HepG2 (cell line): Measurements from ENCODE around the gene C11orf16. TPM values are rescaled to one million over a fixed set of nuclear protein-coding genes. Genes with fewer than 3 reads are reported as not detected.
A peak's percentile ranks its signal among the peaks of the same experiment; 100 is the strongest.

Experiments used
- ATAC-seq: fragments of 200-7000 bp; cut with Tn5 transposase; 3 replicates; pipeline ENCODE4 v1.9.1; 2020; ENCODE audit warnings: mild to moderate bottlenecking, moderate library complexity
- BruUV-seq: library from RNA; stranded (reverse); fragments of 400-500 nt; replicated peaks from 2 replicates; lab custom pipeline; 2021; lab: Mats Ljungman, UMichigan
- CTCF ChIA-PET: fragments of 300-600 bp; formaldehyde crosslinking; extraction: SDS; loops from one replicate; lab custom pipeline; 2021; ENCODE audit warnings: low total read pairs, inconsistent platforms, low intra/inter-chr PET ratio; lab: Yijun Ruan, JAX
- POLR2A ChIA-PET: fragments of 350-600 bp; sonication (Branson Sonifier 250); formaldehyde crosslinking; loops from one replicate; lab custom pipeline; 2020; ENCODE audit warnings: antibody characterized with exemption, inconsistent platforms; lab: Yijun Ruan, JAX
- DNase-seq: peaks from one replicate; pipeline ENCODE4 v3.0.0-alpha.2; 2015; ENCODE audit warnings: low spot score
- FAIRE-seq: peaks from 3 replicates; lab custom pipeline; 2011; peaks lifted over from hg19 to GRCh38; lab: Jason Lieb, UNC
- H2AFZ ChIP-seq: one replicate; pipeline ENCODE4 v1.6.1; 2011; ENCODE audit warnings: low read length, inconsistent platforms
- H3K27ac ChIP-seq: fragments of 300-600 bp; 3 replicates; pipeline ENCODE4 v1.8.0; 2011; ENCODE audit warnings: mixed run types, mild to moderate bottlenecking, mixed read lengths, low read length, inconsistent platforms; ENCODE audit not compliant: insufficient read depth; ENCODE audit errors: extremely low read length
- H3K27me3 ChIP-seq, 2 experiments: fragments of 200-600 bp in 1 of 2; 2 replicates in 1 of 2; 3 replicates in 1 of 2; pipeline versions ENCODE4 v1.6.0 to v1.8.0; 2011; ENCODE audit warnings: low read length in 2 of 2, mild to moderate bottlenecking in 2 of 2, moderate library complexity in 2 of 2, inconsistent platforms in 1 of 2; ENCODE audit not compliant: insufficient read depth in 2 of 2, control insufficient read depth in 1 of 2
- H3K36me3 ChIP-seq, 2 experiments: fragments of 200-600 bp in 1 of 2; replicated peaks in 1 of 2; 2 replicates in 1 of 2; 3 replicates in 1 of 2; pipeline versions ENCODE4 v1.5.1 to v1.8.0; 2011; ENCODE audit warnings: low read length in 2 of 2, inconsistent platforms in 1 of 2; ENCODE audit not compliant: insufficient read depth in 2 of 2, control insufficient read depth in 1 of 2
- H3K4me1 ChIP-seq: 2 replicates; pipeline ENCODE4 v1.5.1; 2012; ENCODE audit warnings: low read length, inconsistent platforms; ENCODE audit not compliant: insufficient read depth
- H3K4me2 ChIP-seq: 2 replicates; pipeline ENCODE4 v1.6.0; 2011; ENCODE audit warnings: low read depth, low read length, inconsistent platforms
- H3K4me3 ChIP-seq, 3 experiments: fragments of 200-600 bp in 1 of 3; sonication (generic), shearing (Covaris generic) in 1 of 3; replicated peaks in 1 of 3; 2 replicates each; pipeline ENCODE4 v1.5.1; 2011 to 2016; ENCODE audit warnings: low read length in 3 of 3, inconsistent platforms in 2 of 3, low read depth in 2 of 3, mild to moderate bottlenecking in 2 of 3, control low read depth in 1 of 3, mixed read lengths in 1 of 3; ENCODE audit not compliant: insufficient read depth in 1 of 3
- H3K79me2 ChIP-seq: one replicate; pipeline ENCODE4 v1.6.1; 2011; ENCODE audit warnings: low read length, inconsistent platforms; ENCODE audit not compliant: insufficient read depth
- H3K9ac ChIP-seq: 2 replicates; pipeline ENCODE4 v1.6.0; 2011; ENCODE audit warnings: mild to moderate bottlenecking, low read depth, low read length, inconsistent platforms; ENCODE audit not compliant: insufficient read depth
- H3K9me3 ChIP-seq: 2 replicates; pipeline ENCODE4 v1.5.1; 2012; ENCODE audit warnings: mild to moderate bottlenecking, low read length
- H4K20me1 ChIP-seq: 2 replicates; pipeline ENCODE4 v1.6.0; 2011; ENCODE audit warnings: inconsistent platforms, mild to moderate bottlenecking, low read length, moderate library complexity; ENCODE audit not compliant: insufficient read depth
- BRD4 ChIP-seq: sonication (generic); formaldehyde crosslinking; IDR thresholded peaks from 2 replicates; pipeline ENCODE4 v1.4.0; 2020; ENCODE audit warnings: missing genetic modification reagents
- FOXJ3 ChIP-seq: sonication (generic); formaldehyde crosslinking; IDR thresholded peaks from 2 replicates; pipeline ENCODE4 v1.4.0; 2020; ENCODE audit warnings: missing genetic modification reagents, mild to moderate bottlenecking, borderline replicate concordance
- FOXO1 ChIP-seq: sonication (generic); formaldehyde crosslinking; IDR thresholded peaks from 2 replicates; pipeline ENCODE4 v1.4.0; 2020; ENCODE audit warnings: missing genetic modification reagents
- KAT2B ChIP-seq: fragments of 150-350 bp; IDR thresholded peaks from 2 replicates; pipeline ENCODE4 v1.6.1; 2014; ENCODE audit warnings: low read depth, low read length, borderline replicate concordance
- MED1 ChIP-seq: sonication (generic); formaldehyde crosslinking; IDR thresholded peaks from 2 replicates; pipeline ENCODE4 v1.4.0; 2020; ENCODE audit warnings: missing genetic modification reagents
- REL ChIP-seq: sonication (generic); formaldehyde crosslinking; conservative IDR thresholded peaks from 2 replicates; pipeline ENCODE4 v1.8.0; 2022; ENCODE audit warnings: mild to moderate bottlenecking, missing genetic modification reagents, moderate library complexity
- YY1 ChIP-seq: IDR thresholded peaks from 2 replicates; pipeline ENCODE4 v1.6.1; 2011; ENCODE audit warnings: low read length, low read depth, moderate library complexity, mild to moderate bottlenecking; ENCODE audit not compliant: insufficient read depth, insufficient replicate concordance
- ZBTB42 ChIP-seq: sonication (generic); formaldehyde crosslinking; IDR thresholded peaks from 2 replicates; pipeline ENCODE4 v1.5.0; 2020; ENCODE audit warnings: mild to moderate bottlenecking, missing genetic modification reagents
- ZBTB7B ChIP-seq: sonication (generic); formaldehyde crosslinking; IDR thresholded peaks from 2 replicates; pipeline ENCODE4 v1.4.0; 2020; ENCODE audit warnings: missing genetic modification reagents
- ZNF10 ChIP-seq: sonication (generic); formaldehyde crosslinking; IDR thresholded peaks from 2 replicates; pipeline ENCODE4 v1.4.0; 2020; ENCODE audit warnings: mild to moderate bottlenecking, low read depth, missing genetic modification reagents, borderline replicate concordance
- ZNF274 ChIP-seq: sonication (generic); formaldehyde crosslinking; IDR thresholded peaks from 2 replicates; pipeline ENCODE4 v1.5.1; 2020; ENCODE audit warnings: mild to moderate bottlenecking, missing genetic modification reagents
- ZNF563 ChIP-seq: sonication (generic); formaldehyde crosslinking; IDR thresholded peaks from 2 replicates; pipeline ENCODE4 v1.8.0; 2022; ENCODE audit warnings: mild to moderate bottlenecking, moderate library complexity, missing genetic modification reagents
- ZNF678 ChIP-seq: sonication (generic); formaldehyde crosslinking; IDR thresholded peaks from 2 replicates; pipeline ENCODE4 v1.4.0; 2020; ENCODE audit warnings: mild to moderate bottlenecking, missing genetic modification reagents
- ZNF749 ChIP-seq: sonication (generic); formaldehyde crosslinking; IDR thresholded peaks from 2 replicates; pipeline ENCODE4 v1.8.0; 2022; ENCODE audit warnings: mild to moderate bottlenecking, missing genetic modification reagents, moderate library complexity, borderline replicate concordance
- ZSCAN21 ChIP-seq: sonication (generic); formaldehyde crosslinking; IDR thresholded peaks from 2 replicates; pipeline ENCODE4 v1.8.0; 2022; ENCODE audit warnings: mild to moderate bottlenecking, missing genetic modification reagents, moderate library complexity, borderline replicate concordance
- WGBS: methylation state at CpG from one replicate; pipeline ENCODE4 v1.1.6; 2017; ENCODE audit warnings: low lambda C conversion rate; 5-methylcytosine and 5-hydroxymethylcytosine counted together
- in situ Hi-C: cut with HindIII; loops from 2 replicates; pipeline ENCODE4 v1.10.0; 2017; ENCODE audit warnings: low pct_unique_long_range_greater_than_20kb; ENCODE audit not compliant: extremely low pct_ligation_motif_present
- intact Hi-C: fragments of 100-400 bp; cut with micrococcal nuclease; formaldehyde crosslinking; loops from one replicate; pipeline ENCODE4 v1.10.0; 2022; ENCODE audit not compliant: unreplicated experiment
- polyA plus RNA-seq, 8 experiments: library from polyadenylated mRNA; depleted of rRNA in 3 of 8; stranded (reverse) in 7 of 8; unstranded in 1 of 8; fragments of >200 nt; fragmentation: Illumina TruSeq in 4 of 8; extraction: Trizol in 4 of 8; gene quantifications; 2 replicates each; pipeline versions ENCODE4 v1.2.1 to v1.2.3, GENCODE V29; 2011 to 2016; ENCODE audit warnings: low read depth in 4 of 8, missing spikeins in 1 of 8, mixed read lengths in 1 of 8; ENCODE audit not compliant: insufficient read depth in 1 of 8
- total RNA-seq, 5 experiments: library from RNA; depleted of rRNA; stranded (reverse); fragments of >200 nt; fragmentation: Illumina TruSeq; extraction: Trizol; gene quantifications; 2 replicates each; pipeline ENCODE4 v1.2.3, GENCODE V29; 2016; ENCODE audit warnings: low read depth in 1 of 5
- TF ChIP-seq, protein P1 (sequence below): sonication (generic); formaldehyde crosslinking; IDR thresholded peaks from 2 replicates; pipeline ENCODE4 v1.4.0; 2020; ENCODE audit warnings: missing genetic modification reagents
- TF ChIP-seq, protein P2 (sequence below): sonication (generic); formaldehyde crosslinking; IDR thresholded peaks from 2 replicates; pipeline ENCODE4 v1.4.0; 2020; ENCODE audit warnings: missing genetic modification reagents

C11orf16 gene
- total and polyA plus RNA-seq, 2 of the 13 experiments (the other 11 are each of a cell fraction or from before 2014, with no cell fraction given) = not detected

DNA sequence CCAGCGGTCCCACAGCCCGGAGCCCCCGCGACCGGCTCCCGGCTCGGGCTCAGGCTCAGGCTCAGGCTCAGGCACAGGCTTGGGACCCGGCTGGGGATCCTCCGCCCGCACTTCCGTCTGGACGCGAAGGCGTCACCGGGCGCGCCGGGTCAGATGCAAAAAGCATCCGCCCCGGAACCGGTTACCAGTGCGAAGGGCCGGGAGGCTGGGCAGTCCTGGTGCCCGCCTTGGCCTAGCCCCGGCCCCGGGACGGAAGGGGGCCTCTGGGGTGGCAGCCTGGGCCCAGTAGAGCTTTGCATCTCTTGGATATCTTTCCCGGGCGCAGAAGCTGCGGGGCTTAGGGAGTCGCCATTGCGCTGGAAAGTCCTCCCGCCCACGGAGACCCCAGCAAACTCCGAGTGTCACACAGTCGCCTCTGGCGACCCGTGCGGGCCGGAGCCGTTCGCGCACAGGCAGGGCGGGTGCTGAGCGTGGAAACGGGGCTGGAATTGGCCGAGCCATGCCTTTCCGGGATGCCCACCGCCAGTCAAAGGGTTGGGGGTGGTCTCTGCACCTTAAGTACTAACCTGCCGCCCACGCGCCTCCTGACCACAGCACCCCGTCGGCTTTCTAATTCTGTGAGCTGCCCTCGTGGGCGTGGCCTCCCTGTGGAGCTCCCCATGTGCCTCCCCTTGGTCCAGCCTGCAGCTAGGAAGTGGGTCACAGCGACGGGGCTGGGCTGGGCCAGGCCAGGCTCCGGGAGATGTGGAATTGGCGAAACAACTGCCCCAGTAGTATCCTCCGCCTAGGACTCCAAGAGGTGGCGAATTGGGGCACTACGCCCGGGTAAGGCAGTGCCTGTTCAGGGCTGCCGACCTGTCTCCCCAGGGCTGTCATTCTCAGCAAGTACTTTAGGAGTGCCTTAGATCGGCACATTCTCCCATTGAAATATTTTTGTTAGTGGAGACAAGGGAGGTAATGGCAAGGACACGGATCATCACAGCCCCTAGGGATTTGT lies 31.9 kb upstream of the C11orf16 start, which contains the start of gene TMEM9B (continued):
- TF ChIP-seq FOXJ3 (CRISPR knock-in tag) (peak; percentile 64; the same call in 1 of the 2 replicates), KAT2B (no peak), BRD4 (CRISPR knock-in tag) (peak; percentile 53; the same call in 1 of the 2 replicates), ZBTB7B (CRISPR knock-in tag) (no peak), ZBTB42 (CRISPR knock-in tag) (0 out of 2 replicates have a peak, but pooled peaks have one; percentile 33)

DNA sequence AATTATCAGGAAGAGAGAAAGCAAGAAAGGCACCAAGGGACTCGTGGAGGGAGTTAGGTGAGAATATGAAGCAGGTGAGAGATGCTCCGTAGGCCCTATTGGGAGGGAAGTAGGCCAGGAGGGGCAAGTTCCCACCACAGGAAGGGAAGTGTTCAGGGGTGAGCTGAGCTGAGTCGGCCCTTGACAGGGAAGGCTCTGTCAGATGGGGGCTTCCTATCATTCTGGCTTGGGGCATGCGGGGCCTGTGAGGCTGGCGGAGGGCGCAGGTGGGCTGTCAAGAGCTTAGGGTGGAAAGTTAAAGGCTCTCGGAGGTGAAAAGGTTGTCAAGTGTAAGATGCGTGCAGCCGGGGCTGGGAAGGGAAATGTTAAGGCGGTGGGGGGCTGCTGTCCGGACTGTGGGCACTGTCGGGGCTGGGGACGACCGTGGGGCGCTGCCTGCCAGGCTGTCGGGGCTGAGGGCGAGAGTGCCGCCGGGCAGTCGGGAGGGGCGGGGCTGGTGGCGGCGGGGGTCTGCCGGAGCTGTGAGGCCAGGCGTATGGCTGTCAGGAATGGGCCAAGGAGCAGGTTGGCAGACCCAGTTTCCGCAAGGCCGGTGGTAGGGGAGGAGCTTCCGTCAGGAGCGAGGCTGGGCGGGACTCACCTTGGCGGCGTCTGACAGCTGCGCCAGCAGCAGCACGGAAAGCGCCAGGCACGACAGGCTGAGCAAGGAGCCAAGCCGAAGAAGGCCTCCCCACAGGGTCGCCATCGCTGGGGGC lies 31.0 kb upstream of the C11orf16 start:
- Histone ChIP-seq H3K36me3 (no peaks in the 10 kb centered on the region), H3K27me3 (no peaks in the 10 kb centered on the region), H4K20me1 (no peaks in the 10 kb centered on the region), H3K9ac (peak overlapping the region; percentile 86), H2AFZ (no peak overlapping the region), H3K4me3 (peak overlapping the region; percentile 86 to 93 (median 89)), H3K4me1 (peaks cover 19% of the 10 kb centered on the region), H3K27ac (peak overlapping the region; percentile 88), H3K9me3 (no peaks in the 10 kb centered on the region), H3K4me2 (peak overlapping the region; percentile 84), H3K79me2 (peaks cover 13% of the 10 kb centered on the region)
- in situ Hi-C loops (loop anchor here (25.0 kb wide), 1 partner anchor 276 kb away; the partner anchor contains the start of genes RPL27A and TRIM66), intact Hi-C loops (loop anchor here (1.0 to 5.0 kb wide), 3 partner anchors 53 to 276 kb away; partner anchors contain the start of gene AKIP1)
- FAIRE-seq (no peak), ATAC-seq (peak; percentile 86), DNase-seq (peak; percentile 70)
- POLR2A ChIA-PET = interaction anchor here (0.9 to 2.0 kb wide), 16 partner anchors 12 to 1845 kb away, joined by 3 to 12 read pairs (median 4); partner anchors contain the start of genes AKIP1, EIF4G2, RPL27A and TRIM66
- CTCF ChIA-PET = no interaction called here
- BruUV-seq = no TSS peak
- WGBS = 11% methylated on average over 12 of the region's 39 CpGs
- TF ChIP-seq MED1 = 0 out of 2 replicates have a peak, but pooled peaks have one; percentile 8
- TF ChIP-seq ZNF678 (CRISPR knock-in tag) = no peak; the same call in 1 of the 2 replicates
- 0 out of 2 replicates have a peak, but pooled peaks have one; percentile 18 for TF ChIP-seq ZSCAN21 (CRISPR knock-in tag)
- TF ChIP-seq ZNF563 = peak; percentile 30; the same call in 1 of the 2 replicates
- TF ChIP-seq ZNF749 (CRISPR knock-in tag) = peak; percentile 29; the same call in 1 of the 2 replicates
- TF ChIP-seq, protein P1, sequence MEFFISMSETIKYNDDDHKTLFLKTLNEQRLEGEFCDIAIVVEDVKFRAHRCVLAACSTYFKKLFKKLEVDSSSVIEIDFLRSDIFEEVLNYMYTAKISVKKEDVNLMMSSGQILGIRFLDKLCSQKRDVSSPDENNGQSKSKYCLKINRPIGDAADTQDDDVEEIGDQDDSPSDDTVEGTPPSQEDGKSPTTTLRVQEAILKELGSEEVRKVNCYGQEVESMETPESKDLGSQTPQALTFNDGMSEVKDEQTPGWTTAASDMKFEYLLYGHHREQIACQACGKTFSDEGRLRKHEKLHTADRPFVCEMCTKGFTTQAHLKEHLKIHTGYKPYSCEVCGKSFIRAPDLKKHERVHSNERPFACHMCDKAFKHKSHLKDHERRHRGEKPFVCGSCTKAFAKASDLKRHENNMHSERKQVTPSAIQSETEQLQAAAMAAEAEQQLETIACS (CRISPR knock-in tag) = no peak
- TF ChIP-seq FOXO1 (CRISPR knock-in tag) = no peak
- TF ChIP-seq ZNF274 (CRISPR knock-in tag) = no peak
- no peak for TF ChIP-seq REL (CRISPR knock-in tag)
- no peak for TF ChIP-seq ZNF10 (CRISPR knock-in tag)
- TF ChIP-seq YY1 = no peak
- TF ChIP-seq, protein P2, sequence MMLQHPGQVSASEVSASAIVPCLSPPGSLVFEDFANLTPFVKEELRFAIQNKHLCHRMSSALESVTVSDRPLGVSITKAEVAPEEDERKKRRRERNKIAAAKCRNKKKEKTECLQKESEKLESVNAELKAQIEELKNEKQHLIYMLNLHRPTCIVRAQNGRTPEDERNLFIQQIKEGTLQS (CRISPR knock-in tag) = 0 out of 2 replicates have a peak, but pooled peaks have one; percentile 2
